Esophagus mucosa (tissue), 1 donor: ENCODE results near the gene SARDH. TPM values are rescaled to one million over a fixed set of nuclear protein-coding genes. Genes with fewer than 3 reads are reported as not detected.

Experiments used
- ATAC-seq: fragments of 200-7000 bp; cut with Tn5 transposase; one replicate; pipeline ENCODE4 v1.9.1; 2020
- total RNA-seq: library from RNA; stranded (reverse); gene quantifications from one replicate; pipeline ENCODE4 v1.2.4, GENCODE V29; 2023
- donor health status: DM: yes; HTN: yes; CAD: no.

The SARDH gene
- total RNA-seq, 1 donor from 2014 or later = 0.12 TPM

DNA sequence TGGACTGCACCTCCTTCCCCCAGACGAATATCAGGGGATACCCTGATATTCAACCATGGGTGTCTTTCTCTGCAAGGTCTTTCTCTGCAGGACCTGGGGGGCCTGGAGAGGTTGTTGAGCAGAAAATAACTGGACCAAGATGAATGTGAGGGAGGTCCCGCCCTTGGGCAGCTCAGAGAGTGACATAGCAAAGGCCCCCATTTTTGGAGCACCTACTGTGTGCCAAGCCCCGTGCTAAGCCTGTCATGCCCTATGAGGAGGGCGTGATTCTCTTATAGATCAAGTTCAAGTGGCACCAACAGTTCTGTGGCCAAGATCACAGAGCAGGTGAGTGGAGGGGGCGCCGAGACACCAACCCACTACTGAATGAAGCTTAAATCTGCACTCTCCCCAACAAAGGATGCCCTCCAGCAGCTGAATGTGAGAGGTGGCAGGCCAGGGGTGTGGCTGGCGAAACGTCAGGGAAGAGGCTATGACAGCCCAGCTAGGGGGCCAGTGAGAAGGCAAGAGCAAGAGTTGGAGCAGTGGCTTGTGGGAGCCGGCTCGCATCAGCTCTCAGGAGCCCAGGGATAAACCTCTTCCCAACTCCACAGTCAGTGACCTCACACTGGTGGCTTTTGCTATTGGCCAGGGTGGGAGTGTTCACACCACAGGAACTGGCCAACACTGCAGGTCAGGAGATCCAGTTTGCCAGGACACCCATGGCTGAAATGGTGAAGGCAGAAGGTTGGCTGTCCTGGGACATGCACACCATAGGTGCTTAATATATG, 5.3 kb downstream of the SARDH start:
- ATAC-seq = no peak

DNA sequence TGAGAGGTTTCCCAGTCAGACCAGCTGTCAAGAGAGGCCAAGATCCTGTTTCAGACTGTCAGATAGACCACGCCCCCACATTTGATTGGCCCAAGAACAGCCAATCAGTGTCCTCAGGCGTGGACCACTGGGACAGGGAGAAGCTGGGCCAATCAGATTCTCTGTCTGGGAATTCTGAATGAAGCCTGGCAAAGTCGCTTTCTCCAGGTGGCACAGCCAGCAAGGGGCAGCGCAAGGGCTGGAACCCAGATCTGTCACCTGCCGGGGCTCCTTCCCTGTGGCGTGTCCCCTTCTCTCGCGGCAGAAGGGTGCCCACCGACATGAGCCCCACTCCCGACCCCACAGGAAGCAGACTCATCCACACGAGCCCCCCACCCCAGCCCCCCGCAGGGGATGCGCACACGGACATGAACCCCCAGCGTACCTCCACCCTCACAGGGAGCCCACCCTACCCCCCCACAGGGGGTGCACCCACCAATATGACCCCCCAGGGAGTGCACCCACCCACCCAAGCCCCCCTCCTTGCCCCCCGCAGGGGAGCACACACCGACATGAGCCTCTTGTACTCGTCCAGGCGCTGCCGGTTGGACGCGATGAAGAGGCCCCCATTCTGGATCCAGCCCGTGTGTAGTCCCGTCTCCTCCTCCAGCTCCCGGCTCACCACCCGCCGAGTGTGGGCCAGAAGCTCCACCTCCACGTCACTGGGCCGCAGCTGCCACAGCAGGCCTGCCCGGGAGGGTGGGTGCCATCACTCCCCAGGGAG, 6.1 kb downstream of the SARDH start:
- no peak for ATAC-seq

DNA sequence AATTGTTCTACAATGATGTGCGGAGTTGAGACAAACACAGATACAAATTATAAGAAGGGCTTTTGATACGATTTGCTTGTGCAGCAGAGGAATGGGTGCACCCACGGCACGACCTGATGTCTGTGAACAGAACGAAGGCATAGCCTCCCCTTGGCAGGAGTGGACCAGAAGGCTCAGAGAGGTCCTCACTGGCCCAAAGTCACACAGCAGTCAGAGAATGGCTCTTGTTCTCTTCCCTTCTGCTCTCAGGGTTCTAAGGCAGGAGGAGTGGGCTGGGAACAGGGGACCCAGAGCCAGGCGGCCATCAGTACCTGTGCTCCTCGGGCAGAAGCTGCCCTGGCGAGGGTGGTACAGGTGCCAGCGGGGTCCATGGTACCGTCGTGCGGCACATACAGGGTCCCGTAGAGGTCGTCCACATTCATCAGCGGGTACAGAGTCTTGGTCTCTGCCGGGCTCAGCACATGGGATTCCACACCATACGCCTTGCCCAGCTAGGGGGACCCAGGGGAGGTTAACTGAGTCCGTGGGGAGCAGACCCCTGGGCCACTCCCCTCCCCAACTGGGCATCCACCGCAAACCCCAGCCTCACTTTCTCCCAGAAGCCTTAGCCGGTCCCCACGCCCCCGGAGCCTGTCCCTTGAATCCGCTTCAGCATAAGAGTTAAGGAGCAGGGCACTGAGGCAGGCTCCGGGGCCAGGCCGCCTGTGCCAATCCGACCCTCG, 7.0 kb downstream of the SARDH start:
- no peak for ATAC-seq

DNA sequence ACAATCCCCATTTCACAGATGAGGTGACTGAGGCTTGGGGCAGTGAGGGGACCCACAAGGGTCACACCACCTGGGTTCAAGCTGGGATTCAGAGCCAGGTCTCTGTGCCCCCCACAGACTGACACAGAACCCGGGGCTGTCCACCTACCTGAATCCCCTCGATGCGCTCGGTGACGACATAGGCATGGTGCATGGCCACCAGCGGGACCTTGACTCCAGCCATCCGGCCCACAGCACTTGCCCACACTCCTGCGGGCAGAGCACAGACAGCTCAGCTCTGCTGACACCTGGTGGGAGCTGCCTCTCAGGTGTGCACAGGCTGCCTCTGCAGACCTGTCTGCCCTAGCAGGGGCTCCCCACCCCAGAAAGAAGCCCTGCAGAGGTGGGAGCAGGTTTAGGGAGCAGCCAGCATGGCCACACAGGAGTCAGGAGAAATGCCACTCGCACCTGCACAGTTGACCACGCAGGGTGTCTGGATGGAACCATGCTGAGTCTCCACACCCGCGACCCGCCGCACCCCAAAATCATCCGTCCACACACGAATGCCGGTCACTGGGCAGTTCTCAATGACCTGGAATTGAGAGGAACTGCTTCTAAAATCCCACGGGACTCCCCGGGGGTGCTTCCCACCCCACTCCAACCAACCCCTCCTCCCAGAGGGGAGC, 8.4 kb downstream of the SARDH start:
- ATAC-seq = no peak

DNA sequence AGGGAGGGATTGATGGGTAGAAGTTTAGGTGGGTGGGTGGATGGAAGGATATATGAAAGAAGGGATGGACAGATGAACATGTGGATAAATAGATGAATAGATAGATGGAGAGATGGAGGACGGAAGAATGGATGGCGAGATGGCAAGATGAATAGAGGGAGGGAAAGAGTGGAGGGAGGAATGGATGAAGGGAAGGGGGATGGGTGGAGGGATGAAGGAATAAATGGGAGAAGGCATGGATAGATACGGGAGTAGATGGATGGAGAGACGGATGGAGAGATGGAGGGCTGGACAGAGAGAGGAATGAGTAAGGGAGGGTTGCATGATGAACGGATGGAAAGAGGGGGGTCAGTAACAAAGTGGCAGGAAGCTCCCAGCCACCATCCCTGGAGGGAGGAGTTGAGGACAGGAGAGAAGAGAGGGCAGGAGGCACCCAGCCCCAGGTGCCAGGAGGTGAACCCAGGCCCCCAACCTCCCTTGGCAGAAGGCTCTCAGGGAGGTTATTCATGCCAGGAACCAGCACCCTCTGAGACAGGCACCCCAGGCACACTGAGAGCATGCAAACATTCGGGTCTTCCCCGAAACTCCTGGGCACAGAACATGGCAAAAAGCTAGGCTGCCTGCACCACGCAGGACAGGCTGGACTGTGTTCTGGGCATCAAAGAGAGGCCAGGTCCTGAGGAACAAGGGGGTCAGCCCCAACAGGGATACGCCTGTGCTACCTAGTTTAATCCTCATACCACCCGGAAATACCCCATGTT, 9.1 kb downstream of the SARDH start:
- no peak for ATAC-seq

DNA sequence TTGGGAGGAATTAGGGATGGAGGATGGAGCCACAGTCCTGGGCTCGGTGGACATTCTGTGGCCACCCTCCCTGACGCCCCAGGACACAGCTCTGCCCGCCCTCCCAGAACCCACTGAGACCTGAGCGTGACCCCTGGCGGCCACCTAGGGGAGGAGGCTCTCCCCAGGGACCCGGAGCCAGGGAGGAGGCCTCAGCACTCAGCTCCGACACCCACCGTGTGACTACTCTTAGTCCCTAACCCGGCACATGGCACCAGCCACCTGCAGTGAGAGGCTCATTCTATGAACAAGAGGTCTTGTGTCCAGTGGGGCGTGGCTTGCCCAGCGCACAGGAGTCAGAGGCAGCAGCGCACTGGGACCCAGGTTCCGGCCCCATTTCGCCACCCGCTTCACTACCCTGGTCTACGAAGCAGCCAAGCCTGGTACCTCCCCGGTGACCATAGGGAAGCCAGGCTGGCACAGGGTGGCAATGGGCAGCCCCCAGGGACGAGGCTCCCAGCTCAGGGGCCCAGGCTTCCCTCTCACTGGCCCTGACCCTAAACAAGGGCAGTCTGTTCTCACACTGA, 10.2 kb downstream of the SARDH start:
- ATAC-seq = no peak

DNA sequence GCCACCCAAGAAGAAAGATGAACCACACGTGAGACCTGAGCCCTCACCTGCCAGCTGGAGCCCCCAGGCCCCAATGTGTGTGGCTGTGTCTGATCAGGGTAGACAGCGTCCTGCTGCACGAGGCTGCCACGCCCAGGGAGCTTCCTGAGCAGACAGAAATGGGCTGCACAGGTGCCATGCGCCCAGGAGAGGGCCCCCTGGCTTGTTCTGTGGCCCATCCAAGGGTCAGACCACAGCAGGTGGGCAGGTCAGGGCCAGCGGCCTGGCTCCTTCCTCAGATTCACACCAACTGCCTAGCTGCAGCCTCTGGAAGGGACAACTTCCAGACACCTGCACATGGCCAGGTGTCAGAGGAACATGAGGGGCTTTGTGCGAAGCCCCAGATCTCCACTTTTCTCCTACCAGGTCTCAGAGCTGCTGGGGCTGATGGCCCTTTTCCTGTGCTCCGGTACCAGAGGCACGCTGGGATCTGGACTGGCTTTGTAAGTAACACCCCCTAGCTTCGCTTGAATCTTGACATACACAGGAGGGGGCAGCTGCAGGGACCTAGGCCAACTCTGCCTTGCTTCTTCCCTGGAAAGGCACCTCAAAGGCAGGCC, 10.8 kb downstream of the SARDH start:
- ATAC-seq = no peak

DNA sequence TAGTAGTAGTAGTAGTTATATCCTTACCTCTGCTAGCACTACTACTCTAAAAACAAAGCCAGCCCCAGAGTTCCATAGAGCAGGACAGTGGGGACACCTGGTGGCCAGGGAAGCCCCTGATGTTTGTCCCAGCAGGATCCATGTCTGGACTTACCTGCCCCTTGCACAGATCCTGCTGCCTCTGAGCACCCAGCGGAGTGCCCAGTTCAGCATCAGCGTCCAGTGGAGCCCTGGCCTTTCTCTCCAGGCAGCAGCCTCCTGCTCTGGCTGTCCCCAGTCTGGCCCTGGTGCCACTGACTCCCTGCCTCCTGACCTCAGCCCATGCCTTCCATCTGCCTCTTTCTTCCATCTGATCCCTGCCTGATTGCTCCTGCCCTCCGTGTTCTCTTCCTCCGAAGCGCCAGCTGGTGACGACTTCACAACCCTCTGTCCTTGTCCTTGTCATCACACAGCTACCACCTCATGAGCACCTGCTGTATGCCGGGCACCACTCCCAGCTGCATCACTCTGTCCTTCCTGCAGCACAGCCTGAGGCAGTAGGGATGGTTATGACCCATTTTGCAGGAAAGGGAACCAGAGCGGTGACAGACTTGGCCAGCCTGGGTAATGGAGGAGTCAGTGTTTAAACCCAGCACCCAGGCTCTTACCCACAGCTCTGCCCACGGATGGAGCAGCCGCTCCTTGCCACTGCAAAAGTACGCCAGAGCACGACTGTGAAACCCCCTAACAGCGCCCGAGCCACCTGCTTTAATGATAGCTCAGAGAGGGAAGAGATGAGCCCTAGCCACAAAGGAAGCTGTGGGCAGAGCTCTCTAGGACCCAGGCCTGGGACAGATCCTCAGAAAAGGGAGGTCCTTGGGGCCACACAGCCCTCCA, 11.5 kb downstream of the SARDH start:
- peak; percentile 58 for ATAC-seq

DNA sequence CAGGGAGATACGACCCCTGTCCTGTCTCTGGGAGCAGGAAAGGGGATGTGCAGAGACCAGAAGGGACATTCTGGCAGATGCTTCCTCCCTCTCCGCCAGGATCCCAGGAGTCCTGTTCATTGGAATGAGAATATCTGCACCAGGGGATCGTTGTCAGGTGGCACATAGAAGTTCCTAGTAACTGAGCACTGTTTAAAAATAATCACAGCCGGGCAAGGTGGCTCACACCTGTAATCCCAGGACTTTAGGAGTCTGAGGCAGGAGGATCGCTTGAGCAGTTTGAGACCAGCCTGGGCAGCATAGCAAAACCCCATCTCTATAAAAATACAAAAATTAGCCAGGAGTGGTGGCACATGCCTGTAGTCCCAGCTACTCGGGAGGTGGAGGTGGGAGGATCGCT, 12.3 kb downstream of the SARDH start:
- no peak for ATAC-seq

DNA sequence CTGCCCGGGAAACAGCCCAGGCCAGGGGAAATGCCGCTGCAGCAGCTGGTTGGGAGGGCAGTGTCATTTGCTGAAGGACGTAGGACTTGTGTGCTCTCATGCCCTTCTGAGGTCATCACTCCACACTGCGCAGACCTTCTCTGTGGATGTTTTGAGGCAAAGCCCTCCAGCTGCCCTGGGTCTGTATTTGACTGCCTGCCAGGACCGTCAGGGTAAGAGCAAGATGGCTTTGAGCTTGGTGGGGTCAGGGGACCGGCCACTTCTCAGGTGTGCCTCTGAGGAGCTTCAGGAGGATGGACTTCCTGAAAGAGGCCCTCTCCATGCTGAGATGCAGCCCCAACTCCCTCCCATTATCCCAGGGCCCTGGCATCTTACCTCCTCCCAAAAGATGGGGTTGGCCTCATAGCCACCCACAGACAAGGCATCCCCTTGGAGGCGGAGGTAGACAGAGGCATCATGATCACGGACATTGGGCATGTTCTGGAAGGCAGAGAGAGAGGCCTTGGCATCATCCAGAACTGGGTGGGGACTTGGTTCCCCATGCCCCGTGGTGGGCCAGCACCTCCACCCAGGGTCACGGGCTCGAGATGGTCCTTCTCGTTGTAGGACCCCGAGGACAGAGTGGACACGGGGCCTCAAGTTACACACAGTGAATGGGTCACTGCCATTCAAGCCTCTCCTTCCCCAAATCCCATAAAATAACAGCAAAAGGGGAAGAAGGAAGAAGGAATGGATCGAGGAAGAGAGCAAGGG, 19.4 kb downstream of the SARDH start:
- ATAC-seq = no peak

DNA sequence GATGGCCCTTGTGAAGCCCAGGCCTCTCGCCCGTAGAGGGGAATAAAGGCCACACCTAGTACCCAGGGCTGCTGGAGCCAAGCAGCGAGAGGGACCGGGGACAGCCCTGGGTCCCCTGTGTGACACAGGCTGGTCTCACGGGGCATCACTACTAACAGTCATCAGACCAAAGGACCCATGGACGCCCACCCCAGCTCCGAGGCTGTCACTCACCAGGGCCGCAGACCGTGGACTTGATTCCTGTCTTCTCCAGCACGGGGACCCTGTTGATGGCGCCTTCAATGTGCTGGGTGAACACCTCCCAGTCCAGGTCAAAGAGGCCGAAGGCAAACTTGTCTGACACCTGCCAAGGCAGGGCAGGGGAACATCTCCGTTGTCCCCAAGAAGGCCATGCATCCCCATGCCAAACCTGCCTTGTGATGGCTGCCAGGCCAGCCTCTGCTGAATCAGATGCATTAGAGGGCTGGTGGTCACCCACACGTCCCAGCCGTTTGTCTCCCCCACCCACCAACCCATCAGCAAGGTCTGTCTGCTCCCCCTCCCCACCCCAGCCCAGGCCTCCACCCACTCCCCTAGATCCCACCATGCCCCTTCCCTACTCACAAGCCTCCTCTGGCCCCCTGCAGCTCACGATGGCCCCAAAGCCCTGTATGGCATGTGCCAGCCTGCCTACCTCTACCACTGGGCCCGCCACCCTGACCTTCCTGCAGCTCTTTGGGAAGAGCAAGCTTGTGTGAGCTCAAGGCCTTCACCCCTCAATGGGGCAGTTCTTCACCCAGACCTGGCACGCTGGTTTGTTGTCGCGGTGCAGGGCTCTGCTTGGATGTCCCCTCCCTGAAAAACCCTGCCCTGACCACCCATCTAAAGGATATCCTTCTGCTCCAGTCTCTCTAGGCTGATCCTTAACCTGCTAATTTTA, 20.8 kb downstream of the SARDH start:
- peak; percentile 17 for ATAC-seq

DNA sequence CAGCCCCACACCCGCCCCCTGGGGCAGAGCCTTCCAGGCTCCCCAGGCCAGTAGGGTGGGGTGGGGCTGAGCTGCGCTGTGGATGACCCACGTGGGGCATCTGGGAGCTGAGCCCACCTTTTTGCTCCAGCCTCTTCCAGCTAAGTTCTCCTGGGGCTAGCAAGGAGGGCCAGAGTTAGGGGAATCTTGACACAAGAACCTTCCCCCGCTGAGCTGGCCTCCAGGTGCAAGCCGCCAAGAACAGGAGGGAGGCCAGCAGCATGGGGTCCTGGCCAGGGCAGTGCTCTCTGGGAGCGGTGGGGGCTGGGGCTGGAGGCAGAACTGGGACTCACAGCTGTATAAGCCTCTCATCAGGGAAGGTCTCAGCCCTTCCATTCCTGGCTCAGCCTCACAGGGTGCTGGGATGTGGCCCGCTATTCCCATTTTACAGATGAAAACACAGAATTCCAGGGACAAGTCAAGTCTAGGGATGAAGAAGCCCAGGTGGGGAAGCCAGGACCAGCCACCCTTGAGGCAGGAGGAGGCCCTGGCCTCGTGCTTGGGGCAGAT, 21.5 kb downstream of the SARDH start:
- no peak for ATAC-seq

DNA sequence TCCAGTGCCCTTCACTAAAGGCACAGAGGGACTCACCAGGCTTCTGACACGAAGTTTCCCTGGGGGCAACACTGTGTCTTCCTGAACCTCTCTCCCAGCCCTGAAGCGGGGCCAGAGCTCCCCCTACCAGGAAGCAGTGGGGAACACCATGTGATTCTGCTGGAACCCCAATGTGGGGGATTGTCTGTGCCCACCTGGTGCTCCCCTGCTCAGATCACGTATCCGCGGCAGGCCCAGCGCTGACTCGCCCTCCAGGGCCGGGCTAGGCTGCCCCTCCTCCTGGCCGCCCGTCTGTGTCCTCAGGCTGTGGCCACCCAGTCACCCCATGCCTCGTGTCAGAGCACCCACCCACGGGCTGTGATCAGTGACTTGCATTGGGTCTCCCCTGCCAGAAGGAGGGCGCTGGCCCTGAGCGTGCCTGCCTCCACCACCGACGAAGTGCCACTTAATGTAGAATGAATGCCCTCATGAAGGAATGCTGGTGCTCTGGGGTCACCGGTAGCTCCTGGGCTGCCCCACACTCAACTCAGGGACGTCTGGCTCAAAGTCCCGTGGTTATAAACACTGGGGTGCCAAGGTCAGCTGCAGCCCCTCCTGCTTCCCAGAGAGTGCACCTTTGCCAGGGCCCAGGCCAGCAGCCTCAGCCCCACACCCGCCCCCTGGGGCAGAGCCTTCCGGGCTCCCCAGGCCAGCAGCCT, 22.1 kb downstream of the SARDH start:
- ATAC-seq = no peak

DNA sequence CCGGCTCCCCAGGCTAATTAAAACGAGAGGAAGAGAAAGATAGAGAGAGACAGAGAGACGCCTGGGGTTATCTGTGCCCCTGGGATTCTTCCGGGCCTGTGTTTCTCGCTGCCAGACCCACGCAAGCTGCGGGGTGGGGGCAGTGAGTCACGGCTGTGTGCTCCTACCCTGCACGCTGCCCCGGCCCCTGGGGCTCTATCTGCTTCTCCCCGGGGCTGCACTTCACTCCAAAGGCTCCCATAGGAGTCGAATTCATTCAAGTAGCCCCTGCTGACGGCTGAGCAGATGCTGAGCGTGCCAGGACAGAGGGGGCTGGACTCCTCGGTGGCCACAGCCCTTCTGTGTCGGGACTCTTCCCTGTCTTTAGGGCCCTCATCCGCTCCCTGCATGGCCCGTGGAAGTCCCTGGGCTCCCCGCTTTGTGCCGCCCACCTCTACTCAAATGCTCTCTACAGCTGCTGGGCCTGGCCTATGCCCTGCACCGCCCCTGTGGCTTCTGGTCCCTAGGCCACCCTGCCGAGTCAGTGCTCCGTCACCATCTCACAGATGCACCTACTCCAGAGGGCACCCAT, 22.8 kb downstream of the SARDH start:
- ATAC-seq = no peak

DNA sequence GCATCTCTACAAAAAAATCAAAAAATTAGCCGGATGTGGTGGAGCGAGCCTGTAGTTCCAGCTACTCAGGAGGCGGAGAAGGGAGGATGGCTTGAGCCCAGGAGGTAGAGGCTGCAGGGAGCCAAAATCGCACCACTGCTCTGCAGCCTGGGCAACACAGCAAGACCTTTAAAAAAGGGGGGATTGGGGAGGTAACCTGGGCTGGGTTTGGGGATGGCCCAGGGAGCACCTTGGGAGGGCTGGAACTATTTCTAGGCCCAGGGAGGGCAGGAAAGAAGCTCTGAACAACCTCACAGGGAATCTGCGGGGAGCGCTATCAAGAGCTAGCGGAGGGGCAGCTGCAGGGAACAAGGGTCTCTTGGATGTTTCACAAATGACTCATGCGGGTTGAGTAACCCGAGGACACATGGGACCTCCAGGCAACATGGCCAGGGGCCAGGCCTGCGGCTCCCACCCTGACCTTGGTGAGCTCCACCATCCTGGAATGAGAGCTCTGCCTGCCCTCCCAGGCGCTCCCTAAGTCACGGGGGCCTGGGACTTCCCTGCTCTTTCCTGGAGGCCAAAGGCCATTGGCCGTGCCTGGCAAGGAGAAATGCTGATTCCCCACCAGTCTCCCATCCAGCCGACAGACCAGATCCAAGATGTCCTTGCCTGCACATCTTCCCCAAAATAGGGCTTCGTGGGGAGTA, 23.4 kb downstream of the SARDH start:
- no peak for ATAC-seq

DNA sequence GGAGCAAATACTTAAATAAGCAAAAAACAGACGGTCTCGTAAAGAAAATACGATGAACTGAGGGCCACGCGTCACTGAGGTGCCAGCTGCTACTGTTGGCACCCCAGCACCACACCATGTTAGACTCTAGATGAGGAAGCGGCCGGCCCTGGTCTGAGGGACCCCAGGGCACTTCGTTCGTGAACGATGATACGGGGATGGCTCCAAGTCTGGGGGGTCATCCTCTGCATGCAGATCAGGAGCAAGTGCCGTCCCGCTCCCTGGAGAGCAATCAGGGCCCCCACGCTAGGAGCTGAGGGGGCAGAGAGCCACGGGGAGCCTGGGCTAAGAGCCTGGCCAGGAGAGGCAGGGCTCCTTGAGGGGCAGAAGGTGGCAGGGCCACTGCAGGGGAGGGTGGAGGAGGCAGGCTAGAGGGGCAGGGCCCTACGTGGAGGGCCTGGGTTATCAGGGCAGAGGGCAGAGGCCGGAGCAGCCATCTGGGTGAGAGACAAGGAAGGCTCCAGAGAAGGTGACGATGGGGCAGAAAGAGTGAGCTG, 24.1 kb downstream of the SARDH start:
- ATAC-seq = no peak
